ENCODE data around the gene PHF20.
A peak's percentile ranks its signal among the peaks of the same experiment; 100 is the strongest.
"Not testable (repeated sequence)": the region's sequence is repeated elsewhere in the genome, so short reads cannot be mapped to it uniquely, and the experiment has no call there.

The PHF20 gene

DNA sequence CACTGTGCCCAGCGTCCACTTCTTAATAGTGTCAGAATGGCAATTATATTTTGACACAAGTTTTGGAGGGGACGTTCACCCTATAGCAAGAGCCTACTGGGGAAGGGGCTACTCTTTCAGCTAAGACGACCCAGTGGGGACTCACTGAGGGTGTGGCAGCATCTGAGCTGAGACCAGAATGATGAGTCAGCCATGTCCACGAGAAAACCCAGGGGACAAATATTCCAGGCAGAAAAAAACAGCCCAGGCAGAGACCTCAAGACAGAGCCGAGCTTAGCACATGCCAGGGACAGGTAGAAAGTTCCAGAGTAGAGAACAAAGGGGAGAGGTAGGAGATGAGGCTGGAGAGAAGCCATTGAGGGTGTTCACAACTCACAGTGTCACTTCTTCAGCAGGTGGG, 207.7 kb downstream of the PHF20 start:
- DNase-seq, result no peak

DNA sequence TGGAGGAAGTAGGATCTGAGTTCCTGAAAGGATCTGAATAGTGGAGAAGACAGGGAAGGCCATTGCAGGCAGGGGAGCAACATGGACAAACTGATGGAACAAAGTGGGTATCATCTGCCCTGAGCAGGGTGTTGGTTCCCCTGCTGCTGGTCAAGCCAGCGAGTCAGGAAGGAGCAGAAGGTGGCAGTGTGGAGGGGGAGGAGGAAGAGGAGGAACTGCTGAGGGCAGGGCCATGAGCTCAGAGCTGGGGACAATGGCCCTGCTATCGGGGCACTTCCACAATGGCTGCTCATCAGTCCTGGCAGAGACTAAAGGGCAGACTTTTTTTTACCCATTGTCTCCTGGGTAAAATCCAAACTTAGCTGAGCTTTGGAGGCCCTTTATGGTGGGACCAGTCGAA, 210.2 kb downstream of the PHF20 start:
- no peak for DNase-seq

DNA sequence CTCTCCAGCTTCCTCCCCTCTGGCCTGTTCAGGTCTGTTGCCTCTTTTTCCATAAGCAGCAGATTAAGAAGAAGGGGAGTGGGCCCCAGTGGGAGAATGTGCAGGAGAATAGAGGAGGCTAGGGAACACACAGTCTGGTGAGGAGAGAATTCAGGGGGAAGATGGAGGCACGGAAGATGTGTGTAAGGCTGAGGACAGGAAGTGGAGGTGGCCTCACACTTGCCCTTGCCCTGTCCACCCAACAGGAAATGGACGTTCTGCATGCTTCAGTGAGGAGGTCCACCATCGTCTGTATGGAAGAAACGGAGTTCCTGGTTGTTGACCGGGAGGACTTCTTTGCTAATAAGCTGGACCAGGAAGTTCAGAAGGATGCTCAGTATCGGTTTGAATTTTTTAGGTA, 212.6 kb downstream of the PHF20 start:
- no peak for DNase-seq

DNA sequence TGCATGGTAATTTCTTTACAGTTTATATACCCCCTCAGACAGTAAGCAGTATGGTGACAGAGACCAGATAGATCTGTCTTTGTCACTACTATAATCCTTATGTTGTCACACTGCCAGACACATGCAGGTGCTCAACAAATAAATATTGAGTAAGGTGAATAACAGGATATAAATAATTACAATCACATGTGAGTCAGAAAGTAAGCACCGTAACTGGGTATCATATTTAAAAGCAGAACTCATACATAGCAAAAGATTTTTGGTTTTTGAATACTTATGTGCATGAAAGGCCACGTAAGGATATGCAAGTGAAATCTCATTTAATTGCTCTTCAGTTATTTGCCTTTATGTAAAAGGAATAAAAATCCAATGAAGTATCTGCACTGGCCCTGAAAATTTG, 214.0 kb downstream of the PHF20 start:
- DNase-seq, result no peak

DNA sequence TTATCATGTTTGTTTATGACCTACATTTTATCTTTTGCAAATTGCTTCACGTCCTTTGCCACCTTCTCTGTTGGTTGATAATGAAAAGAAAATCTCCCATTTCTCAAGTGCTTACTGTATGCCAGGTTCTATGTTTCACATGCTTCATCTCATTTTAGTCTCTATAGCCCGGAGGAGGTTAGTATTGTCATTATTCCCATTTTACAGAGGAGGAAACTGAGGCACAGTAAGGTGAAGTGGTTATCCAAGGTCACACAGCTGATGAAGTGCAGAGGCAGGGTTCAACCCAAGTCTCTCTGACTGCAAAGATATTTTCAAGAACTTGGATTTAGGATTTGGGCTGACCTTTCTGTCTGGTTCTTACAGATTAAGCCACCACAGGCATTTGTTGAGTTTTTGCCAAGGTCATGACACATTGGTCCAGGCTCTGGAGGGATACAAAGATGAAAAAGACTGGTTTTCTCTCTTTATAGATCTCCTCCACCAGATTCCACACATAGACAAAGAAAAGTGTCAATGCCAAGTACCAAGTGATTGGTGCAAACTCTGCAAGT, 217.2 kb downstream of the PHF20 start:
- no peak for DNase-seq

DNA sequence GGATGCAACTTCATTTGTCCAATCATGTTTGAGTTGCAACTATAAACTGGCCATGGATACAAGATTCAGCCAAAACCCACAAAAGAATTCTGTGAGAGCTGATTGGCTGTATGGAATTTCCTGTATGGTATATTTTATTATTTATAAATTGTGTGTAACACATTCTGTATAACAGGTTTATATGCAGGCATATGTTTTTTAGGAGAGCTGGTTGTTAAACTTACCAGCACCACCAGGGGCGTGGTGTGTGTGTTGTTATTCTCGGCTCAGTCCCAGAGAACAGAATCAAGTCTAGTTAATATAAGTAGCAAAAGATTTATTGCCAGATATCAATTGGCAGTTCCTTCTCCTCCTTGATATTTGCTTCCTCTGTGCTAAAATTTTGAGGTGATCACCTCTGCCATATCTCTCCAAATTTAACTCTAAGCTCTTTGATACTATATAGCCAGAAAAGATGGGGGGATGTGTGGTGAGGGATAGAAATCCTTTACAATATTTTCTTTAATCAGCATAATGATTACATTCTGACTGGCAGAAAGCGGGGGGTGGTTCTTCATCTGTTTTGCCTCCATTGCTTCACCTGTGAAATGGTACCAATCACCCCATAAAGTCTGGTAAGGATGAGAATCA, 219.4 kb downstream of the PHF20 start:
- peak; percentile 72 for DNase-seq

DNA sequence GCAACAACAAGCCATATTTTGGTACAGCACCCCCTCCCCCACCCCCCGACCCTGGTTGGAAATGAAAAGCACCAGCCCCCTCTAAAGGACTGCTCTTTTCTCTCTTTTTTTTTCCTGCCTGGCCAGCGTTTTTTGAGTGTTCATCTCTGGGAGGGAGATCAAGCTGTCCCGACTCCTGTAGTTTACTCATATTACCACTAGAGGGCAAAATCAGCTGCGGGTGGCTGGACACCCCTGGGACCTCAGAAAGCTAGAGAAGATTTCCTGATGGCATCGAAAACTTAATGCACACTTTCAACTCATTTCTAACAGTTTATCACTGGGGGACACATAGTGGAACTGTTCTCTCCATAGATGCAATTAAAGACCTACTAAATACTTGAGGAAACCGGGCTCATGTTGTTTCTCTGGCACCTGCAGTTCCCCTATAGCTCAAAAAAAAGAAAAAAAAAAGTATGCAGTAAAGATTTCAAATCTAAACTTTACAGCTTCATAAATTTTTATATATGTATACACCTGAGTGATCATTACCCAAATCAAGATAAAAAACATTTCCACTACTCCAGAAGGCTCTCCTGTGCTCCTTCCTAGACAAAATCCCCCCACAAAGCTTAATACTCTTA, 221.0 kb downstream of the PHF20 start:
- DNase-seq, result peak; percentile 86

DNA sequence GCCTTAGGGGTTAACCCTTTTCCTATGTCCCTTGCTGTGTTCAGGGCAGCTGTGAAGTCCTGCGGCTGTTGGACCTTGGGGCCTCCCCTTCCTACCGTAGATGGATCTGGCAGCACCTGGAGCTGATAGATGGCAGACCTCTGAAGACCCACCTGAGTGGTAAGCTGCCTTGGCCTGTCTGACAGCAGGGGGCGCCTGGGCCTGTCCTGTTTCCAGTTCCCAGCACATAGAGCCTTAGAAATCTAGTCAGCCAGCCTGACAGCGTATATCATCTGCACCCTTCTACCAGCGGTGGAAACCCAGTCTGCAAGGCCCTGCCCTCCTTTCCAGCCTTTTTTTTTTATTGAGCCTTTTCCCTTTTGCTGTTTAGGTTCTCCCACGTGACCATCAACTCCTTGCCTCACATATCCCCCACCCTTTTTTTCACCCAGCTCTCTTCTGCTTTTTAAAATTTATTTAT, 223.2 kb downstream of the PHF20 start:
- peak; percentile 87 for DNase-seq

DNA sequence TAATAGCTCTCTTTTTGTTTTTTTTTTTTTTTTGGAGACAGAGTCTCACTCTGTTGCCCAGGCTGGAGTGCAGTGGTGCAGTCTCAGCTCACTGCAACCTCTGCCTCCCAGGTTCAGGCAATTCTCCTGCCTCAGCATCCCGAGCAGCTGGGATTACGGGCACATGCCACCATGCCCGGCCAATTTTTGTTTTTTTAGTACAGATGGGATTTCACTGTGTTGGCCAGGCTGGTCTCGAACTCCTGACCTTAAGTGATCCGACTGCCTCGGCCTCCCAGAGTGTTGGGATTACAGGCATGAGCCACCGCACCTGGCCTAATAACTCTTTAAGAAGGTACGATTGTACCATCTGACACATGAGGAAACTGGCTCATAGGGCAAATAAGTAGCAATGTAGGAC, 224.7 kb downstream of the PHF20 start:
- not testable (repeated sequence) for DNase-seq
